Immature natural killer cell (primary cell): ENCODE data around the gene WNT10A. TPM values are rescaled to one million over a fixed set of nuclear protein-coding genes. Genes with fewer than 3 reads are reported as not detected.

ENCODE experiments used
- DNase-seq, 3 donors: peaks; one replicate each; pipeline ENCODE4 v3.0.0; 2022; ENCODE audit warnings: mixed read lengths in 1 of 3
- H3K27ac Mint-ChIP-seq, 6 donors: one replicate each; pipeline ENCODE4 v1.8.0; 2020; ENCODE audit warnings: mixed read lengths in 6 of 6, mild to moderate bottlenecking in 5 of 6, inconsistent platforms in 4 of 6, moderate library complexity in 3 of 6
- H3K27me3 Mint-ChIP-seq, 3 donors: one replicate each; pipeline ENCODE4 v1.8.0; 2020 to 2021; ENCODE audit warnings: low read depth in 3 of 3, mild to moderate bottlenecking in 3 of 3, mixed read lengths in 3 of 3, moderate library complexity in 3 of 3, inconsistent platforms in 1 of 3
- H3K36me3 Mint-ChIP-seq, 3 donors: one replicate each; pipeline ENCODE4 v1.8.0; 2020; ENCODE audit warnings: mixed read lengths in 3 of 3, inconsistent platforms in 2 of 3, mild to moderate bottlenecking in 2 of 3
- H3K4me1 Mint-ChIP-seq, 2 donors: one replicate each; pipeline ENCODE4 v1.8.0; 2020; ENCODE audit warnings: inconsistent platforms in 2 of 2, mild to moderate bottlenecking in 2 of 2, mixed read lengths in 2 of 2, moderate library complexity in 1 of 2
- H3K4me3 Mint-ChIP-seq, 5 donors: one replicate each; pipeline ENCODE4 v1.8.0; 2020; ENCODE audit warnings: mild to moderate bottlenecking in 5 of 5, mixed read lengths in 5 of 5, inconsistent platforms in 3 of 5, moderate library complexity in 3 of 5
- H3K9me3 Mint-ChIP-seq, 6 donors: one replicate each; pipeline ENCODE4 v1.8.0; 2020; ENCODE audit warnings: mild to moderate bottlenecking in 6 of 6, mixed read lengths in 6 of 6, inconsistent platforms in 4 of 6, moderate library complexity in 3 of 6
- polyA plus RNA-seq, 3 donors: library from polyadenylated mRNA; unstranded; fragments of 300-500 nt; fragmentation: Illumina TruSeq; gene quantifications; one replicate each; pipeline ENCODE4 v1.2.3, GENCODE V29; 2021

Gene WNT10A
- polyA plus RNA-seq, 3 donors from 2014 or later = 0.19 TPM; not detected in 2

- H3K27me3 Mint-ChIP-seq = peaks cover 21 to 37% (median 31%) of the 10 kb centered on the region in 3 donors
- H3K27ac Mint-ChIP-seq = no peak overlapping the region
- no peaks in the 10 kb centered on the region for H3K36me3 Mint-ChIP-seq
- H3K4me3 Mint-ChIP-seq = no peak overlapping the region
- peaks cover 0 to 8% of the 10 kb centered on the region in 2 donors for H3K4me1 Mint-ChIP-seq
- DNase-seq = no peak
- no peaks in the 10 kb centered on the region for H3K9me3 Mint-ChIP-seq
Measured at GRCh38 chr2:218861645-218862318, 18.9 kb upstream of the WNT10A start.

GRCh38 chr2:218863021-218863520, 17.6 kb upstream of the WNT10A start:
- peaks cover 21 to 33% (median 27%) of the 10 kb centered on the region in 3 donors for H3K27me3 Mint-ChIP-seq
- H3K4me3 Mint-ChIP-seq = no peak overlapping the region
- no peaks in the 10 kb centered on the region for H3K36me3 Mint-ChIP-seq
- H3K4me1 Mint-ChIP-seq = peaks cover 0 to 8% of the 10 kb centered on the region in 2 donors
- no peak for DNase-seq
- no peak overlapping the region for H3K27ac Mint-ChIP-seq
- H3K9me3 Mint-ChIP-seq = no peaks in the 10 kb centered on the region

- H3K4me3 Mint-ChIP-seq = no peak overlapping the region
- no peaks in the 10 kb centered on the region for H3K9me3 Mint-ChIP-seq
- peaks cover 15 to 39% (median 30%) of the 10 kb centered on the region in 3 donors for H3K27me3 Mint-ChIP-seq
- no peak for DNase-seq
- H3K27ac Mint-ChIP-seq = no peak overlapping the region
- H3K4me1 Mint-ChIP-seq = peaks cover 2 to 3% of the 10 kb centered on the region in 2 donors
- no peaks in the 10 kb centered on the region for H3K36me3 Mint-ChIP-seq
Measured at GRCh38 chr2:218865396-218865795, 15.3 kb upstream of the WNT10A start.

- Mint-ChIP-seq H3K27ac (no peak overlapping the region), H3K27me3 (peaks cover 15 to 38% (median 28%) of the 10 kb centered on the region in 3 donors), H3K4me1 (peaks cover 8% of the 10 kb centered on the region in 2 donors), H3K4me3 (no peak overlapping the region), H3K36me3 (no peaks in the 10 kb centered on the region), H3K9me3 (no peaks in the 10 kb centered on the region)
- DNase-seq = no peak
Measured at GRCh38 chr2:218865999-218866398, 14.7 kb upstream of the WNT10A start.

- H3K4me1 Mint-ChIP-seq = peaks cover 14 to 15% of the 10 kb centered on the region in 2 donors
- H3K36me3 Mint-ChIP-seq = no peaks in the 10 kb centered on the region
- H3K27me3 Mint-ChIP-seq = peaks cover 8 to 41% (median 20%) of the 10 kb centered on the region in 3 donors
- no peak for DNase-seq
- H3K4me3 Mint-ChIP-seq = no peak overlapping the region
- no peak overlapping the region for H3K27ac Mint-ChIP-seq
- H3K9me3 Mint-ChIP-seq = peaks cover 0 to 2% (median 0%) of the 10 kb centered on the region in 6 donors
Measured at GRCh38 chr2:218867900-218868299, 12.8 kb upstream of the WNT10A start.

- Mint-ChIP-seq H3K9me3 (peaks cover 0 to 2% (median 0%) of the 10 kb centered on the region in 6 donors), H3K36me3 (no peaks in the 10 kb centered on the region), H3K4me3 (no peak overlapping the region), H3K27ac (no peak overlapping the region), H3K4me1 (peaks cover 15% of the 10 kb centered on the region in 2 donors), H3K27me3 (peaks cover 7 to 37% (median 17%) of the 10 kb centered on the region in 3 donors)
- DNase-seq = no peak
Measured at GRCh38 chr2:218869064-218869463, 11.6 kb upstream of the WNT10A start.

GRCh38 chr2:218870984-218871344, 9.7 kb upstream of the WNT10A start:
- Mint-ChIP-seq H3K4me3 (peak overlapping the region in 3 of 5 donors; percentile 36 to 79 (median 68)), H3K9me3 (peaks cover 0 to 2% (median 0%) of the 10 kb centered on the region in 6 donors), H3K27me3 (peaks cover 13 to 45% (median 20%) of the 10 kb centered on the region in 3 donors), H3K27ac (no peak overlapping the region), H3K4me1 (peaks cover 15% of the 10 kb centered on the region in 2 donors), H3K36me3 (no peaks in the 10 kb centered on the region)
- no peak for DNase-seq

GRCh38 chr2:218871345-218872302, 9.0 kb upstream of the WNT10A start:
- Mint-ChIP-seq H3K9me3 (peaks cover 0 to 2% (median 0%) of the 10 kb centered on the region in 6 donors), H3K4me3 (peak overlapping the region; percentile 44 to 70 (median 58)), H3K27me3 (peaks cover 13 to 43% (median 20%) of the 10 kb centered on the region in 3 donors), H3K36me3 (no peaks in the 10 kb centered on the region), H3K4me1 (peaks cover 15% of the 10 kb centered on the region in 2 donors), H3K27ac (no peak overlapping the region)
- no peak for DNase-seq

GRCh38 chr2:218872645-218873358, 7.8 kb upstream of the WNT10A start:
- no peaks in the 10 kb centered on the region for H3K36me3 Mint-ChIP-seq
- H3K4me3 Mint-ChIP-seq = no peak overlapping the region
- peaks cover 13 to 47% (median 20%) of the 10 kb centered on the region in 3 donors for H3K27me3 Mint-ChIP-seq
- no peak for DNase-seq
- no peak overlapping the region for H3K27ac Mint-ChIP-seq
- H3K9me3 Mint-ChIP-seq = peaks cover 0 to 2% (median 0%) of the 10 kb centered on the region in 6 donors
- peaks cover 15% of the 10 kb centered on the region in 2 donors for H3K4me1 Mint-ChIP-seq

GRCh38 chr2:218873359-218874194, 7.1 kb upstream of the WNT10A start:
- H3K27me3 Mint-ChIP-seq = peaks cover 18 to 42% (median 19%) of the 10 kb centered on the region in 3 donors
- no peak overlapping the region for H3K4me3 Mint-ChIP-seq
- peaks cover 0 to 2% (median 0%) of the 10 kb centered on the region in 6 donors for H3K9me3 Mint-ChIP-seq
- H3K36me3 Mint-ChIP-seq = no peaks in the 10 kb centered on the region
- H3K27ac Mint-ChIP-seq = no peak overlapping the region
- DNase-seq = no peak
- peaks cover 15% of the 10 kb centered on the region in 2 donors for H3K4me1 Mint-ChIP-seq

- no peak overlapping the region for H3K27ac Mint-ChIP-seq
- no peaks in the 10 kb centered on the region for H3K36me3 Mint-ChIP-seq
- DNase-seq = no peak
- peaks cover 18 to 19% of the 10 kb centered on the region in 2 donors for H3K4me1 Mint-ChIP-seq
- peaks cover 0 to 2% (median 0%) of the 10 kb centered on the region in 6 donors for H3K9me3 Mint-ChIP-seq
- no peak overlapping the region for H3K4me3 Mint-ChIP-seq
- peaks cover 23 to 37% (median 24%) of the 10 kb centered on the region in 3 donors for H3K27me3 Mint-ChIP-seq
Measured at GRCh38 chr2:218875692-218876246, 4.9 kb upstream of the WNT10A start.

GRCh38 chr2:218876562-218877219, 4.0 kb upstream of the WNT10A start:
- DNase-seq = peak; percentile 70 to 73 (median 71)
- H3K27ac Mint-ChIP-seq = peak overlapping the region in 5 of 6 donors; percentile 0 to 62 (median 36)
- H3K36me3 Mint-ChIP-seq = no peaks in the 10 kb centered on the region
- no peak overlapping the region for H3K4me3 Mint-ChIP-seq
- peaks cover 0 to 2% (median 0%) of the 10 kb centered on the region in 6 donors for H3K9me3 Mint-ChIP-seq
- peaks cover 25 to 38% (median 28%) of the 10 kb centered on the region in 3 donors for H3K27me3 Mint-ChIP-seq
- peaks cover 14 to 15% of the 10 kb centered on the region in 2 donors for H3K4me1 Mint-ChIP-seq
